ENCODE results near the gene FAAP20.

The FAAP20 gene

GRCh38 chr1:2141025-2141424, 53.5 kb downstream of the FAAP20 start:
- Histone ChIP-seq H3K27ac (ENCODE audit: insufficient read depth in 1 of 2, low read depth in 1 of 2, low read length in 2 of 2, poor library complexity in 1 of 2, severe bottlenecking in 2 of 2) (no peak overlapping the region), H3K4me1 (ENCODE audit: control extremely low read depth in 1 of 4, control insufficient read depth in 4 of 4, insufficient read depth in 4 of 4, low read length in 3 of 4) (peaks cover 0 to 9% (median 0%) of the 10 kb centered on the region in 4 experiments), H3K4me3 (ENCODE audit: control insufficient read depth in 1 of 7, extremely low read depth in 1 of 7, insufficient read depth in 4 of 7, low read depth in 2 of 7, low read length in 6 of 7) (no peak overlapping the region), H3K36me3 (ENCODE audit: control insufficient read depth in 4 of 4, insufficient read depth in 4 of 4, low read length in 3 of 4) (peaks cover 0 to 19% (median under 1%) of the 10 kb centered on the region in 4 experiments), H3K9me3 (ENCODE audit: control extremely low read depth in 1 of 5, control insufficient read depth in 4 of 5, insufficient read depth in 2 of 5, low read depth in 1 of 5, low read length in 4 of 5) (no peaks in the 10 kb centered on the region), H3K27me3 (replicated peaks in 2 of 5; ENCODE audit: control insufficient read depth in 4 of 5, insufficient read depth in 5 of 5, low read length in 4 of 5) (no peaks in the 10 kb centered on the region)
- DNase-seq = no peak
- ChIA-PET CTCF (interaction anchor here (1.0 to 3.3 kb wide), 11 partner anchors 9 to 88 kb away, joined by 3 to 26 read pairs (median 8); no protein-coding TSS in a partner anchor), POLR2A (no interaction called here)
- WGBS (ENCODE audit: insufficient coverage) = 100% methylated on average over 1 of the region's 4 CpGs
